IMR-90 (cell line): ENCODE results near the gene TACC3. TPM values are rescaled to one million over a fixed set of nuclear protein-coding genes. Genes with fewer than 3 reads are reported as not detected.

Experiments used
- ATAC-seq: fragments of 200-7000 bp; cut with Tn5 transposase; 2 replicates; pipeline ENCODE4 v1.9.1; 2020; ENCODE audit warnings: low read depth, mild to moderate bottlenecking, moderate library complexity
- BruUV-seq: library from RNA; stranded (reverse); fragments of 400-500 nt; replicated peaks from 2 replicates; lab custom pipeline; 2021; lab: Mats Ljungman, UMichigan
- CTCF ChIA-PET: fragments of 300-600 bp; formaldehyde crosslinking; extraction: SDS; loops from one replicate; lab custom pipeline; 2021; ENCODE audit warnings: antibody characterized with exemption; lab: Yijun Ruan, JAX
- POLR2A ChIA-PET: fragments of 300-600 bp; sonication (Branson Sonifier 250); formaldehyde crosslinking; loops from one replicate; lab custom pipeline; 2022; ENCODE audit warnings: antibody characterized with exemption; ENCODE audit not compliant: unreplicated experiment; lab: Charles Lee
- DNase-seq: peaks from one replicate; pipeline ENCODE4 v3.0.0; 2013
- H2AFZ ChIP-seq: replicated peaks from 2 replicates; pipeline ENCODE3; 2013; ENCODE audit warnings: low read length, mild to moderate bottlenecking; ENCODE audit not compliant: poor library complexity
- H2AK5ac ChIP-seq: 2 replicates; pipeline ENCODE4 v1.6.1; 2013; ENCODE audit warnings: low read depth, low read length, inconsistent platforms
- H2AK9ac ChIP-seq: replicated peaks from 2 replicates; pipeline ENCODE3; 2013; ENCODE audit warnings: mild to moderate bottlenecking, low read depth, low read length, moderate library complexity; ENCODE audit not compliant: poor library complexity
- H2BK120ac ChIP-seq: 2 replicates; pipeline ENCODE4 v1.6.1; 2013; ENCODE audit warnings: low read depth, low read length, inconsistent platforms
- H2BK15ac ChIP-seq: 3 replicates; pipeline ENCODE4 v1.6.1; 2013; ENCODE audit warnings: low read depth, low read length, inconsistent platforms
- H2BK20ac ChIP-seq: 2 replicates; pipeline ENCODE4 v1.6.1; 2013; ENCODE audit warnings: low read depth, mild to moderate bottlenecking, inconsistent platforms, low read length, moderate library complexity
- H2BK5ac ChIP-seq: 2 replicates; pipeline ENCODE4 v1.6.1; 2013; ENCODE audit warnings: mild to moderate bottlenecking, low read depth, low read length, inconsistent platforms; ENCODE audit not compliant: poor library complexity, severe bottlenecking
- H3K14ac ChIP-seq: replicated peaks from 2 replicates; pipeline ENCODE4 v1.6.1; 2013; ENCODE audit warnings: low read depth, low read length, inconsistent platforms
- H3K18ac ChIP-seq: 2 replicates; pipeline ENCODE4 v1.6.1; 2013; ENCODE audit warnings: low read depth, low read length, control low read depth
- H3K23ac ChIP-seq: 2 replicates; pipeline ENCODE4 v1.6.1; 2013; ENCODE audit warnings: low read depth, low read length, inconsistent platforms
- H3K27ac ChIP-seq: 2 replicates; pipeline ENCODE4 v1.5.1; 2013; ENCODE audit warnings: mild to moderate bottlenecking, control low read depth, low read length; ENCODE audit not compliant: insufficient read depth
- H3K27me3 ChIP-seq: 2 replicates; pipeline ENCODE4 v1.6.1; 2013; ENCODE audit warnings: low read length; ENCODE audit not compliant: control insufficient read depth, insufficient read depth
- H3K36me3 ChIP-seq: 2 replicates; pipeline ENCODE4 v1.6.1; 2013; ENCODE audit warnings: low read length, mixed read lengths; ENCODE audit not compliant: control insufficient read depth, insufficient read depth
- H3K4ac ChIP-seq: 2 replicates; pipeline ENCODE4 v1.6.1; 2013; ENCODE audit warnings: low read depth, low read length, inconsistent platforms
- H3K4me1 ChIP-seq: 2 replicates; pipeline ENCODE4 v1.6.1; 2013; ENCODE audit warnings: low read length, mixed read lengths; ENCODE audit not compliant: control insufficient read depth, insufficient read depth
- H3K4me2 ChIP-seq: 2 replicates; pipeline ENCODE4 v1.6.1; 2013; ENCODE audit warnings: low read depth, mild to moderate bottlenecking, control low read depth, low read length, moderate library complexity
- H3K4me3 ChIP-seq: 2 replicates; pipeline ENCODE4 v1.5.1; 2013; ENCODE audit warnings: low read depth, mild to moderate bottlenecking, control low read depth, low read length, moderate library complexity; ENCODE audit not compliant: insufficient read depth
- H3K56ac ChIP-seq: 2 replicates; pipeline ENCODE4 v1.6.1; 2013; ENCODE audit warnings: low read length, inconsistent platforms; ENCODE audit not compliant: insufficient read depth; ENCODE audit errors: extremely low read depth
- H3K79me1 ChIP-seq, 2 experiments: 2 replicates each; pipeline ENCODE4 v1.6.1; 2013; ENCODE audit warnings: low read length in 2 of 2, inconsistent platforms in 1 of 2, low read depth in 1 of 2
- H3K9ac ChIP-seq: 2 replicates; pipeline ENCODE4 v1.6.1; 2013; ENCODE audit warnings: low read depth, low read length, control low read depth
- H3K9me1 ChIP-seq: 2 replicates; pipeline ENCODE4 v1.6.1; 2013; ENCODE audit warnings: low read length, inconsistent platforms; ENCODE audit not compliant: insufficient read depth
- H3K9me3 ChIP-seq: 2 replicates; pipeline ENCODE4 v1.6.1; 2013; ENCODE audit warnings: low read length; ENCODE audit not compliant: control insufficient read depth, insufficient read depth
- H4K20me1 ChIP-seq: 2 replicates; pipeline ENCODE4 v1.6.1; 2013; ENCODE audit warnings: low read length, inconsistent platforms; ENCODE audit not compliant: insufficient read depth
- H4K5ac ChIP-seq: 2 replicates; pipeline ENCODE4 v1.6.1; 2013; ENCODE audit warnings: mild to moderate bottlenecking, low read depth, low read length, control low read depth
- H4K8ac ChIP-seq, 2 experiments: 2 replicates each; pipeline ENCODE4 v1.6.1; 2013; ENCODE audit warnings: low read depth in 2 of 2, low read length in 2 of 2, control low read depth in 1 of 2, inconsistent platforms in 1 of 2
- H4K91ac ChIP-seq: 2 replicates; pipeline ENCODE4 v1.6.1; 2013; ENCODE audit warnings: low read depth, low read length, inconsistent platforms; ENCODE audit not compliant: insufficient read depth
- FOS ChIP-seq: fragments of 150-350 bp; IDR thresholded peaks from 2 replicates; pipeline ENCODE4 v1.6.1; 2016; ENCODE audit warnings: low read depth, low read length
- MAZ ChIP-seq: IDR thresholded peaks from 2 replicates; pipeline ENCODE4 v1.6.1; 2012; ENCODE audit warnings: low read depth, mild to moderate bottlenecking, low read length, improper control_type of control experiment, moderate library complexity, borderline replicate concordance
- NFE2L2 ChIP-seq: fragments of 150-350 bp; IDR thresholded peaks from 2 replicates; pipeline ENCODE4 v1.6.1; 2016; ENCODE audit warnings: low read depth, mild to moderate bottlenecking, low read length
- RCOR1 ChIP-seq: IDR thresholded peaks from 2 replicates; pipeline ENCODE4 v1.6.1; 2012; ENCODE audit warnings: mild to moderate bottlenecking, low read length, improper control_type of control experiment; ENCODE audit not compliant: insufficient replicate concordance
- RFX5 ChIP-seq: IDR thresholded peaks from 2 replicates; pipeline ENCODE4 v1.8.0; 2012; ENCODE audit warnings: low read depth, mild to moderate bottlenecking, low read length, moderate library complexity
- USF2 ChIP-seq: fragments of 150-350 bp; IDR thresholded peaks from 2 replicates; pipeline ENCODE4 v1.6.1; 2017; ENCODE audit warnings: mild to moderate bottlenecking, antibody characterized with exemption, low read length, low read depth
- WGBS, 2 experiments: methylation state at CpG; one replicate each; pipeline versions ENCODE4 v1.1.5 to v1.1.7; 2013; ENCODE audit warnings: missing lambda C conversion rate in 2 of 2; ENCODE audit not compliant: insufficient read length in 1 of 2; ENCODE audit errors: extremely low coverage in 2 of 2; 5-methylcytosine and 5-hydroxymethylcytosine counted together
- dilution Hi-C: fragments of 300-500 bp; cut with HindIII; formaldehyde crosslinking; loops from one replicate; pipeline ENCODE4 v1.14.3; 2018; ENCODE audit warnings: low sequenced_read_pairs; ENCODE audit not compliant: unreplicated experiment
- in situ Hi-C: fragments of 300-500 bp; cut with MboI; formaldehyde crosslinking; loops from 3 replicates; pipeline ENCODE4 v1.14.3; 2019; ENCODE audit warnings: low sequenced_read_pairs, inconsistent platforms, mixed read lengths
- intact Hi-C: fragments of 100-400 bp; cut with micrococcal nuclease; formaldehyde crosslinking; loops from 2 replicates; pipeline ENCODE4 v1.10.0; 2022
- polyA plus RNA-seq, 3 experiments: library from polyadenylated mRNA; depleted of rRNA; stranded (reverse); fragments of >200 nt; gene quantifications; 2 replicates each; pipeline ENCODE4 v1.2.3, GENCODE V29; 2012; ENCODE audit warnings: low replicate concordance in 1 of 3
- total RNA-seq: library from RNA; depleted of rRNA; stranded (reverse); fragments of >200 nt; gene quantifications from 2 replicates; pipeline ENCODE4 v1.2.3, GENCODE V29; 2012
- TF ChIP-seq, protein P1 (sequence below): conservative IDR thresholded peaks from 2 replicates; pipeline ENCODE4 v1.5.1; 2012; ENCODE audit warnings: mild to moderate bottlenecking, low read depth, low read length, improper control_type of control experiment

Gene TACC3
- total and polyA plus RNA-seq, 2 of the 4 experiments (the other 2 are of a cell fraction), result 15.1 to 49.7 TPM

- Histone ChIP-seq H3K4me2 (no peak overlapping the region), H3K4me3 (no peak overlapping the region), H3K4me1 (peaks cover 2% of the 10 kb centered on the region; the same call in 1 of the 2 replicates), H3K79me1 (peaks cover 34 to 72% of the 10 kb centered on the region in 2 experiments), H4K20me1 (peaks cover 65% of the 10 kb centered on the region), H4K8ac (no peak overlapping the region), H3K27me3 (no peaks in the 10 kb centered on the region), H2AFZ (no peak overlapping the region), H3K36me3 (peaks cover 34% of the 10 kb centered on the region), H2BK5ac (no peak overlapping the region), H4K91ac (no peak overlapping the region), H2AK9ac (no peak overlapping the region), H2BK120ac (no peak overlapping the region), H3K27ac (no peak overlapping the region), H3K9me3 (no peaks in the 10 kb centered on the region), H2BK20ac (no peak overlapping the region), H2BK15ac (no peak overlapping the region), H3K9me1 (peaks cover 3% of the 10 kb centered on the region; the same call in 1 of the 2 replicates), H3K56ac (no peak overlapping the region), H3K14ac (no peak overlapping the region), H3K23ac (no peak overlapping the region), H2AK5ac (no peak overlapping the region), H3K18ac (no peak overlapping the region), H4K5ac (no peak overlapping the region), H3K9ac (no peak overlapping the region), H3K4ac (no peak overlapping the region)
- BruUV-seq, result no TSS peak
- intact Hi-C loops (no loop called here), dilution Hi-C loops (no loop called here), in situ Hi-C loops (no loop called here)
- ATAC-seq (no peak), DNase-seq (no peak)
- ChIA-PET CTCF (interaction anchor here (3.9 kb wide), 1 partner anchor 11 kb away, joined by 22 read pairs; no protein-coding TSS in a partner anchor), POLR2A (no interaction called here)
- WGBS, 2 experiments, result no CpG with 5 or more reads among the region's 1 CpG
- no peak for TF ChIP-seq RCOR1
- TF ChIP-seq NFE2L2, result no peak
- no peak for TF ChIP-seq FOS
- no peak for TF ChIP-seq MAZ
- TF ChIP-seq, protein P1, sequence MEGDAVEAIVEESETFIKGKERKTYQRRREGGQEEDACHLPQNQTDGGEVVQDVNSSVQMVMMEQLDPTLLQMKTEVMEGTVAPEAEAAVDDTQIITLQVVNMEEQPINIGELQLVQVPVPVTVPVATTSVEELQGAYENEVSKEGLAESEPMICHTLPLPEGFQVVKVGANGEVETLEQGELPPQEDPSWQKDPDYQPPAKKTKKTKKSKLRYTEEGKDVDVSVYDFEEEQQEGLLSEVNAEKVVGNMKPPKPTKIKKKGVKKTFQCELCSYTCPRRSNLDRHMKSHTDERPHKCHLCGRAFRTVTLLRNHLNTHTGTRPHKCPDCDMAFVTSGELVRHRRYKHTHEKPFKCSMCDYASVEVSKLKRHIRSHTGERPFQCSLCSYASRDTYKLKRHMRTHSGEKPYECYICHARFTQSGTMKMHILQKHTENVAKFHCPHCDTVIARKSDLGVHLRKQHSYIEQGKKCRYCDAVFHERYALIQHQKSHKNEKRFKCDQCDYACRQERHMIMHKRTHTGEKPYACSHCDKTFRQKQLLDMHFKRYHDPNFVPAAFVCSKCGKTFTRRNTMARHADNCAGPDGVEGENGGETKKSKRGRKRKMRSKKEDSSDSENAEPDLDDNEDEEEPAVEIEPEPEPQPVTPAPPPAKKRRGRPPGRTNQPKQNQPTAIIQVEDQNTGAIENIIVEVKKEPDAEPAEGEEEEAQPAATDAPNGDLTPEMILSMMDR, result no peak
- no peak for TF ChIP-seq USF2
- TF ChIP-seq RFX5, result no peak
These were observed 17.5 kb upstream of the TACC3 start for GRCh38 chr4:1703867-1704266.
